ENCODE results near the gene ANO6.

DNA sequence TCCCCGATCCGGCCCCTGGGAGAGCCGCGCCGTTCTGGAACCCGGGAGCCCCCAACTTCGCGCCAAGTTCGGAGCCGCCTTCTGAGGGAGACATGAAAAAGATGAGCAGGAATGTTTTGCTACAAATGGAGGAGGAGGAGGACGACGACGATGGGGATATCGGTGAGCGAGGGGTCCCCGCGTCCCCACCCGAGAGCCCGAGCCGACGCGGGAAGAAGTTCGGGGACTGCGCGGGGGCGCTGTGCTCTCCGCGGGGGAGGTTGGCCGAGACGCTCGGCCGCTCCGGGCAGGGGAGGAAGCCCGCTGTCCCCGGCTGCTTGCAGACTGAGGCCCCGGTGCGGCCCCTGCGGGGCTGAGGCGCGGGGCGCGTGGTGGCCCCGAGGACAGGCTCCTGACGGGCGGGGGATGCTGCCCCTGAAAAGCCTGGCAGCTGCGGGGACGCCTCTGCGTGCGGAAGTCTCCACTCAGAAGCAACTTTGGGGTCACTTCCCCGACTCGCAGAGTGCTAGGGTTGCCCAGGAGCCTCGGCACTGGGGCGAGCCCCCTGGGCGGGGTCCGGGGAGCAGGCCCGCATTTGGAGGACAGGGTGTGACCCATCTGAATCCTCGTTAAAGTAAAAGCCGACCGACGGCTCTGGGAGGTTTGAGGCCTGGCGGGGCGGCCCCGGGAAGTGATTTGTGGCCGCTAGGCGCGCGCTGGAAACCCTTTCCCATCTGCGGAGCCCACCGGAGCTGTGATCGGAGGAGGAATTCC, 511 bp downstream of the ANO6 start:
- TF ChIP-seq POLR2AphosphoS5 (IDR thresholded peaks at IDR 0.05), result peak; percentile 5
- TF ChIP-seq MXI1 (conservative IDR thresholded peaks at IDR 0.05; ENCODE audit: poor library complexity, severe bottlenecking), result no peak
- peak; percentile 48 for TF ChIP-seq CTCF (IDR thresholded peaks at IDR 0.05; ENCODE audit: poor library complexity, severe bottlenecking)
- TF ChIP-seq EZH2 (IDR thresholded peaks at IDR 0.05; ENCODE audit: borderline replicate concordance, insufficient read depth, low read length, poor library complexity, severe bottlenecking), result no peak
- TF ChIP-seq, protein P1, sequence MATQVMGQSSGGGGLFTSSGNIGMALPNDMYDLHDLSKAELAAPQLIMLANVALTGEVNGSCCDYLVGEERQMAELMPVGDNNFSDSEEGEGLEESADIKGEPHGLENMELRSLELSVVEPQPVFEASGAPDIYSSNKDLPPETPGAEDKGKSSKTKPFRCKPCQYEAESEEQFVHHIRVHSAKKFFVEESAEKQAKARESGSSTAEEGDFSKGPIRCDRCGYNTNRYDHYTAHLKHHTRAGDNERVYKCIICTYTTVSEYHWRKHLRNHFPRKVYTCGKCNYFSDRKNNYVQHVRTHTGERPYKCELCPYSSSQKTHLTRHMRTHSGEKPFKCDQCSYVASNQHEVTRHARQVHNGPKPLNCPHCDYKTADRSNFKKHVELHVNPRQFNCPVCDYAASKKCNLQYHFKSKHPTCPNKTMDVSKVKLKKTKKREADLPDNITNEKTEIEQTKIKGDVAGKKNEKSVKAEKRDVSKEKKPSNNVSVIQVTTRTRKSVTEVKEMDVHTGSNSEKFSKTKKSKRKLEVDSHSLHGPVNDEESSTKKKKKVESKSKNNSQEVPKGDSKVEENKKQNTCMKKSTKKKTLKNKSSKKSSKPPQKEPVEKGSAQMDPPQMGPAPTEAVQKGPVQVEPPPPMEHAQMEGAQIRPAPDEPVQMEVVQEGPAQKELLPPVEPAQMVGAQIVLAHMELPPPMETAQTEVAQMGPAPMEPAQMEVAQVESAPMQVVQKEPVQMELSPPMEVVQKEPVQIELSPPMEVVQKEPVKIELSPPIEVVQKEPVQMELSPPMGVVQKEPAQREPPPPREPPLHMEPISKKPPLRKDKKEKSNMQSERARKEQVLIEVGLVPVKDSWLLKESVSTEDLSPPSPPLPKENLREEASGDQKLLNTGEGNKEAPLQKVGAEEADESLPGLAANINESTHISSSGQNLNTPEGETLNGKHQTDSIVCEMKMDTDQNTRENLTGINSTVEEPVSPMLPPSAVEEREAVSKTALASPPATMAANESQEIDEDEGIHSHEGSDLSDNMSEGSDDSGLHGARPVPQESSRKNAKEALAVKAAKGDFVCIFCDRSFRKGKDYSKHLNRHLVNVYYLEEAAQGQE (IDR thresholded peaks at IDR 0.05; ENCODE audit: borderline replicate concordance), result peak; percentile 13
- no peak for TF ChIP-seq EP300 (conservative IDR thresholded peaks at IDR 0.05; ENCODE audit: poor library complexity, severe bottlenecking)
- peak; percentile 35 for TF ChIP-seq RAD21 (conservative IDR thresholded peaks at IDR 0.05)
- peak; percentile 5 for TF ChIP-seq SMC3 (conservative IDR thresholded peaks at IDR 0.05; ENCODE audit: poor library complexity)
- TF ChIP-seq TAF1 (IDR thresholded peaks at IDR 0.05; ENCODE audit: low read depth), result no peak
